ENCODE measurements around the gene NDUFV2.
"Not testable (repeated sequence)": the region's sequence is repeated elsewhere in the genome, so short reads cannot be mapped to it uniquely, and the experiment has no call there.

Gene NDUFV2

GRCh38 chr18:9091066-9091476 lies 11.4 kb upstream of the NDUFV2 start:
- no peak for DNase-seq

- DNase-seq = peak; percentile 30
These were observed 9.8 kb upstream of the NDUFV2 start for GRCh38 chr18:9092665-9093064.

- DNase-seq = not testable (repeated sequence)
These were observed 9.4 kb upstream of the NDUFV2 start for GRCh38 chr18:9093109-9093508.

GRCh38 chr18:9094307-9095226 lies 7.9 kb upstream of the NDUFV2 start:
- no peak for DNase-seq

GRCh38 chr18:9095297-9096006 lies 7.0 kb upstream of the NDUFV2 start:
- peak; percentile 82 for DNase-seq

- no peak for DNase-seq
These were observed 6.5 kb upstream of the NDUFV2 start for GRCh38 chr18:9096007-9096371.

GRCh38 chr18:9096685-9097084 lies 5.8 kb upstream of the NDUFV2 start:
- DNase-seq = peak; percentile 70

- DNase-seq = no peak
These were observed 5.2 kb upstream of the NDUFV2 start for GRCh38 chr18:9097349-9097748.

GRCh38 chr18:9100796-9101195 lies 1.7 kb upstream of the NDUFV2 start:
- no peak for DNase-seq

- peak; percentile 82 for DNase-seq
These were observed 580 bp upstream of the NDUFV2 start for GRCh38 chr18:9101730-9102507.

- DNase-seq = no peak
These were observed 926 bp downstream of the NDUFV2 start for GRCh38 chr18:9103376-9103873.

GRCh38 chr18:9104244-9104901 lies 1.9 kb downstream of the NDUFV2 start:
- DNase-seq = no peak

GRCh38 chr18:9105420-9105819 lies 2.9 kb downstream of the NDUFV2 start:
- no peak for DNase-seq

- DNase-seq = no peak
These were observed 3.6 kb downstream of the NDUFV2 start for GRCh38 chr18:9106094-9106493.

GRCh38 chr18:9106800-9107584 lies 4.5 kb downstream of the NDUFV2 start:
- DNase-seq = peak; percentile 36

- DNase-seq = no peak
These were observed 6.4 kb downstream of the NDUFV2 start for GRCh38 chr18:9108911-9109310.

GRCh38 chr18:9109523-9109922 lies 7.0 kb downstream of the NDUFV2 start:
- DNase-seq = no peak

- no peak for DNase-seq
These were observed 11.1 kb downstream of the NDUFV2 start for GRCh38 chr18:9113468-9114149.

GRCh38 chr18:9115984-9116383 lies 13.5 kb downstream of the NDUFV2 start:
- no peak for DNase-seq

GRCh38 chr18:9117980-9118841 lies 15.7 kb downstream of the NDUFV2 start:
- no peak for DNase-seq

All from GF-D8 (cell line).